H1 (cell line): ENCODE data around the gene APH1B. TPM values are rescaled to one million over a fixed set of nuclear protein-coding genes. Genes with fewer than 3 reads are reported as not detected.

Experiments used
- ATF2 ChIP-seq: IDR thresholded peaks from 2 replicates; pipeline ENCODE4 v1.6.1; 2012; ENCODE audit warnings: low read length, inconsistent platforms
- CBX5 ChIP-seq: fragments of 300-800, 300-1000 bp; sonication (generic); IDR thresholded peaks from 2 replicates; pipeline ENCODE4 v1.7.1; 2016; ENCODE audit warnings: antibody characterized with exemption, low read length, low read depth
- CREB1 ChIP-seq: IDR thresholded peaks from 2 replicates; pipeline ENCODE4 v1.6.1; 2012; ENCODE audit warnings: inconsistent platforms
- GTF2F1 ChIP-seq: IDR thresholded peaks from 2 replicates; pipeline ENCODE4 v1.6.1; 2012; ENCODE audit warnings: low read depth, low read length, improper control_type of control experiment, borderline replicate concordance
- SUZ12 ChIP-seq: fragments of 200-600 bp; sonication (generic); IDR thresholded peaks from 2 replicates; pipeline ENCODE4 v1.6.1; 2012; ENCODE audit warnings: mild to moderate bottlenecking, inconsistent platforms, low read length, moderate library complexity, mixed read lengths
- TAF7 ChIP-seq: optimal IDR thresholded peaks from 2 replicates; pipeline ENCODE3; 2011; ENCODE audit warnings: low read depth, mild to moderate bottlenecking, inconsistent platforms, low read length, moderate library complexity, borderline replicate concordance
- TBP ChIP-seq: IDR thresholded peaks from 2 replicates; pipeline ENCODE4 v1.6.1; 2011; ENCODE audit warnings: low read depth, low read length, improper control_type of control experiment
- polyA plus RNA-seq, 7 experiments: library from polyadenylated mRNA; depleted of rRNA in 3 of 7; stranded (reverse) in 5 of 7; unstranded in 2 of 7; fragments of >200 nt in 5 of 7; fragments of 200-250 nt in 2 of 7; gene quantifications; 1 replicate in 5 of 7; 2 replicates in 1 of 7; 4 replicates in 1 of 7; pipeline versions ENCODE4 v1.2.1 to v1.2.3, GENCODE V29; 2011 to 2013; ENCODE audit warnings: missing spikeins in 2 of 7, mixed read lengths in 2 of 7
- total RNA-seq: library from RNA; stranded (reverse); fragmentation: NEBNext Ultra II Directional; extraction: Animal tissue kit (Norgen Biotek cat#: 25700); gene quantifications from 2 replicates; pipeline ENCODE4 v1.2.1, GENCODE V29; 2021

The APH1B gene
- total and polyA plus RNA-seq, 2 of the 8 experiments (the other 6 are each of a cell fraction or from before 2014, with no cell fraction given): 11.5 to 22.9 TPM

- no peak for TF ChIP-seq ATF2
- no peak for TF ChIP-seq GTF2F1
- TF ChIP-seq CREB1: no peak
- TF ChIP-seq TBP: no peak
- TF ChIP-seq CBX5: no peak
- no peak for TF ChIP-seq TAF7
- no peak for TF ChIP-seq SUZ12
Measured at GRCh38 chr15:63345391-63345752, 68.0 kb downstream of the APH1B start (continued).
